Islet of Langerhans (tissue), 1 donor: Measurements from ENCODE around the gene LRRC32.

Experiments
- FAIRE-seq: peaks from one replicate; lab custom pipeline; 2011; peaks lifted over from hg19 to GRCh38; lab: Jason Lieb, UNC

LRRC32 gene

GRCh38 chr11:76661834-76662434, 8.6 kb downstream of the LRRC32 start:
- FAIRE-seq: no peak

DNA sequence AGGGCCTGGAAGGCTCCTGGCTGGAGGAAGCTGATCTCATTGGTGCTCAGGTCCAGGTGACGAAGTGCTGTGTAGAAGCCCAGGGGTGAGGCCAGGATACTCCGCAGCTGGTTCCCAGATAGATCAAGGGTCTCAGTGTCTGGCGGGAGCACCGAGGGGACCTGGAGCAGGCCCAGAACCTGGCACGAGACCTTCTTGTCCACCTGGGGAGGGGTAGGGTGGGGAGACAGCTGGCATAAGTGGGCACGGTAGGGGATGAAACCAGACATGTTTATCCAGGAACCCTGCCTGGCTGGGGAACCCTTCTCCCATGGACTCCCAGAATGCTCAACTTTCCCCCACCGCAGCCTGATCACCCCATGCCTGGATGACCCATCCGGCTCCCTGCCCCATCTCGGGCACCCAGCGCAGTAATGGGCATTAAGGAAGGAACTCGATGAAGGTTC, 9.2 kb downstream of the LRRC32 start:
- FAIRE-seq: no peak

DNA sequence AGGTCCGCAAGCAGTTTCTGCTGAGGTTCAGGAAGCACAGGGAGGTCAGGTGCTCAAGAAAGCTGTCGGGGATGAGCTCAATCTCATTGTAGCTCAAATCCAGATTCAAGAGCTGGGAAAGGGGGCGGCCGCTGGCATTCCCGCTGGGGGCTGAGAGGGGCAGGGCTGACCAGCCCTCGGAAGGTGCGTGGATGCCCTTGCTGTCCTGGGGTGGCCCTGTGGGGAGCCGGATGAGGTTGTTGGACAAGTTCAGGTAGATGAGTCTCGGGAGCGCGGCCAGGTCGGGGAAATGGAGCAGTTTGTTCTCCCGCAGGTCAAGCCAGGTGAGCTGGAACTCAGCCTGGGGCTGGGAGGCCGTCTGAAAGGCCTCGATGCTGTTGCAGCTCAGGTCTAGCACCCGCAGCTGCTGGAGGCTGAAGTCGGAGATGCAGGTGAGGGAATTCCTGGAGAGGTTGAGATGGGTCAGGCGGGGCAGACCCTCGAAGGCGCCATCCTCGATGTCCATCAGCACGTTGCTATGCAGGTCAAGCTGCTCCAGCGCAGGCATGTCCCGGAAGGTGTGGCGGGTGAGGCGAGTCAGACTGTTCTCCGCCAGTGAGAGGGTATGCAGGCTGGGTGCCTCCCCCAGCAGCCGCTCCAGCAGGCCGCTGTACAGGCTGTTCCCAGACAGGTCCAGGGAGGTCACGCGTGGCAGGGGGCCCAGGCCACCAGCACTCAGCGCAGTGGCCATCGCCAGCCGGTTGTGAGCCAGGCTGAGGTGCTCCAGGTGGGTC, 9.8 kb downstream of the LRRC32 start:
- FAIRE-seq: no peak

GRCh38 chr11:76659672-76660532, 10.6 kb downstream of the LRRC32 start:
- FAIRE-seq: no peak

GRCh38 chr11:76658651-76659650, 11.6 kb downstream of the LRRC32 start:
- no peak for FAIRE-seq

DNA sequence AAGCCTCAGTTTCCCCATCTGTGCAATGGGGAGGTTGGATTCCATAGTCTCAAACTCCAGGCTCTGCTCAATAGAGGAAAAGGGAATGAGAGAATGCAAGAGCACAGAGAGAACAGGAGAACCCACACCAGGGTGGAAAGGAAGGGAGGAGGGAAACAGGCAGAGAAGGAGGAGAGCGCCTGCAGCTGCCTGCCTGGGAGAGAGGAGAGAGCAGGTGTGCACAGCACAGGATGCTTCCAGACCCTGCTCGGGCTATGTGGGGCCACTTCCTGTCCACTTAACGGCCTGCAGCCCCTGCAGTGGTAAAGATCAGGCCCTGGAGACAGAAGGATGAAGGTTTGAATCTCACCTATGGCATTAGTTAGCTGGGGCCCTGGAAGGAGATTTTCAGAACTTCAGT, 12.3 kb downstream of the LRRC32 start:
- no peak for FAIRE-seq

- no peak for FAIRE-seq
These were observed 13.1 kb downstream of the LRRC32 start for GRCh38 chr11:76657187-76658170.

- no peak for FAIRE-seq
These were observed 13.9 kb downstream of the LRRC32 start for GRCh38 chr11:76656571-76657081.

GRCh38 chr11:76656050-76656531, 14.5 kb downstream of the LRRC32 start:
- no peak for FAIRE-seq

DNA sequence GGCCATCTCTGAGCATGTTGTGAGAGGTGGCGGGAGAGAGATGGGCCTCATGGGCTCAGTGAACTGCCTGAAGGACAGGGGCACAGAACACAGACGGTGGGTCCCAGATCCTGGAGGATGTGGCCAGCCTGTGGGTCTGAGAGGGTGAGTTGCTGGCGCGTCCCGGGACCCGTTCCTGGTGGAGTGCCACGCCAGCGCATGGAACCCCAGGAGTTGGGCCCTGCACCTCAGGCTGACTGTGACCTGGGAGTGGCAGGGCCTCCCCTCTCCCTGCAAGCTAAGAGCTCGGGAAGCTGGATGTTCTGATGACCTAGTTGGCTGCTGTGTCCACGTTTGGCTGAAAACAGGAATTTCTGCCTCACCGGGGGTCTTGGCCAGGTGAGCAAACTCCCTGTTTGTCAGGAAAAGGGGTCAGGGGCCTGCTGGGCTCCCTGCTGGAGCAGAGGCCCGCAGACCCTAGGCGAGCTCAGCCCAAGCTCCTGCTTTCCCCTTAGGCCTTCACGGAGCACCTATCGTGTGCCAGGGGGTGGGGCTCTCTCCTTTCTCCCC, 15.0 kb downstream of the LRRC32 start:
- no peak for FAIRE-seq

DNA sequence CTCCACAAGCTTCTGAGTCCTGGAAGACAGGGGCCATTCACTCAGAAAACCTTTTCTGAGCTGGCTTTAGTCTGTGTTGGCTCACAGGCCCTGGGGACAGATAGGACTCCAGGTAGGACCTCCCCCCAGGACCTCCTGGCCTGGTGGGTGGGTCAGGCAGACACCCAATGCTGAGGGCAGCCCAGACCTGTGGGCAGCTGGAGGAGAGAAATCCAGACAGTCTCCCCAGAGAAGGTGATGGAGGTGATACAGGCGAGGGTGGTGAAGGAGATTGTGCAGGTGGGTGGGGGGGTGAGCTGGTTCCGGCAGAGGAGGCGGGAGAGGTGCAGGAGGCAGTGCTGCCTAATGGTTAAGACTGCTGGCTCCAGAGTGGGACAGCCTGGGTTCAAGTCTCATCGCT, 15.6 kb downstream of the LRRC32 start:
- no peak for FAIRE-seq

- FAIRE-seq: no peak
These were observed 16.2 kb downstream of the LRRC32 start for GRCh38 chr11:76654298-76654851.

- no peak for FAIRE-seq
These were observed 16.8 kb downstream of the LRRC32 start for GRCh38 chr11:76653674-76654284.

GRCh38 chr11:76653012-76653673, 17.4 kb downstream of the LRRC32 start:
- FAIRE-seq: no peak

DNA sequence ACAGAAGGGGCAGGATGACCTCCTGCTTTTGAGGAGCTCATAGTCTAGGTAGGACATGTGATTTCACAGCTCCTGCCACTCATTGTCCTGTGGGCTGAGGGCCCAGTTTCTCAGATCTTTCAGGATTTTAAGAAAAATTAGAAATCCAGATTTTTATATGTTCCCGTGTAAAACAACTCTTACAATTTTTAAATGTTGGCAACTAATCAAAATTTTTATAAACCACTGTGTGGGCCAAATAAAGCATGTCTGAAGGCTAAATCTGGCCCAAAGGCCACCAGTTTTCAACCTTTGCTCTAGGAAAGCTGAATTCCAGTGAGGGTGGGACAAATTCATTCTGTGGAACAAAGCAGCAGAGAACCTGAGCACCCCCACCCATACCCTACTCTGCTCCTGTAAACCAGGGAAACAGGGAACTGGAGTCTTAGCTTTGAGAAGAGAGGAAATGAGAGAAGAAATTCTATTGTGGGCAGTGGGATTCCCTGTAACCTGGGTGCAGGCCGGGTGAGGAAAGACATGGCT, 20.6 kb downstream of the LRRC32 start:
- FAIRE-seq: no peak

GRCh38 chr11:76649011-76649410, 21.5 kb downstream of the LRRC32 start:
- no peak for FAIRE-seq

- no peak for FAIRE-seq
These were observed 22.5 kb downstream of the LRRC32 start for GRCh38 chr11:76648061-76648460.

DNA sequence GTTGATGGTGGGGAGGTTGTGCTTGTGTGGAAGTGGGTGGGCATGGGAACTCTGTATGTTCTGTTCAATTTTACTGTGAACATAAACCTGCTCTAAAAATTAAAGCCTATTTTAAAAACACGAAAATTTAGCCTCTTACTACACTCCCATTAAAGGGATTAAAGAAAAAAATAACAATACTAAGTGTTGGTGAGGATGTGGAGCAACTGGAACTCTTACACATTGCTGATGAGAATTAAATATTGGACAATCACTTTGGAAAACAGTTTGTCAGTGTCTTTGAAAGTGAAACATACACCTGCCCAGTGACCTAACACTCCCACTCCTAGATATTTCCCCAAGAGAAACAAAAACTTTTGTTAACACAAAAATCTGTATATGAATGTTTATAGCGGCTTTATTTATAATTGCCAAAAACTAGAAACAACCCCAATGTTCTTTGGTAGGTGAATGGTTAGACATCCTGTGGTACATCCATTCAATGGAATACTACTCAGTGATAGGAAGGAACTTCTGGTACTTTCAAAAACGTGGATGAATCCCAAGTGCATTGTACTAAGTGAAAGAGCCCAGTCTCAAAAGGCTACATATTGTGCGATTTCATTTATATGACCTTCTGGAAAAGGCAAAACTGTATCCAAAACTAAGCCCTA, 23.5 kb downstream of the LRRC32 start:
- FAIRE-seq: no peak
